ENCODE data around the gene TP53.
A peak's percentile ranks its signal among the peaks of the same experiment; 100 is the strongest.

TP53 gene

DNA sequence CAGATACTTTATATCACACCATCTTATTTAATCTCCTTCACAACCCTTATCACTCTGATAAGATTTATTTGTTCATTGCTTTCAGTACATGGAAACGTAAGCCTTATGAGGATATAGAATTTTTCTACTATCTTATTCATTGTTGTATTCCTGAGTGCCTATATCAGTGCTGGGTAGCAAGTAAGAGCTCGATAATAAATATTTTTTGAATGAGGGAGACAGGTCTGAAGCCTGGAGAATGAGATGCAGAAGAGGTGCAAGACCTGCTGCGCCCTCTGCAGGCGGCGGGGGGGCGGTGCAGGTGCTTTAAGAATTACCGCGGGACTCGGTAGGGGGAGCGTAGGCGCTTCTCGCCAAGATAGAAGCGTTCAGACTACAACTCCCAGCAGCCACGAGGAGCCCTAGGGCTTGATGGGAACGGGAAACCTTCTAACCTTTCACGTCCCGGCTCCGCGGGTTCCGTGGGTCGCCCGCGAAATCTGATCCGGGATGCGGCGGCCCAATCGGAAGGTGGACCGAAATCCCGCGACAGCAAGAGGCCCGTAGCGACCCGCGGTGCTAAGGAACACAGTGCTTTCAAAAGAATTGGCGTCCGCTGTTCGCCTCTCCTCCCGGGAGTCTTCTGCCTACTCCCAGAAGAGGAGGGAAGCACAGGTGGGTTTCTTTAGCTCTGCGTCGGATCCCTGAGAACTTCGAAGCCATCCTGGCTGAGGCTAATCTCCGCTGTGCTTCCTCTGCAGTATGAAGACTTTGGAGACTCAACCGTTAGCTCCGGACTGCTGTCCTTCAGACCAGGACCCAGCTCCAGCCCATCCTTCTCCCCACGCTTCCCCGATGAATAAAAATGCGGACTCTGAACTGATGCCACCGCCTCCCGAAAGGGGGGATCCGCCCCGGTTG is 868 bp upstream of the TP53 start, which contains the start of gene WRAP53:
Gene WRAP53 (plus strand): TSS at position 570 of the 900 bp plus-strand sequence. CDS start 172 bp downstream, at position 742.
- no peaks in the 10 kb centered on the region for H3K9me3 ChIP-seq (ENCODE audit: insufficient read depth, low read depth, low read length)

DNA sequence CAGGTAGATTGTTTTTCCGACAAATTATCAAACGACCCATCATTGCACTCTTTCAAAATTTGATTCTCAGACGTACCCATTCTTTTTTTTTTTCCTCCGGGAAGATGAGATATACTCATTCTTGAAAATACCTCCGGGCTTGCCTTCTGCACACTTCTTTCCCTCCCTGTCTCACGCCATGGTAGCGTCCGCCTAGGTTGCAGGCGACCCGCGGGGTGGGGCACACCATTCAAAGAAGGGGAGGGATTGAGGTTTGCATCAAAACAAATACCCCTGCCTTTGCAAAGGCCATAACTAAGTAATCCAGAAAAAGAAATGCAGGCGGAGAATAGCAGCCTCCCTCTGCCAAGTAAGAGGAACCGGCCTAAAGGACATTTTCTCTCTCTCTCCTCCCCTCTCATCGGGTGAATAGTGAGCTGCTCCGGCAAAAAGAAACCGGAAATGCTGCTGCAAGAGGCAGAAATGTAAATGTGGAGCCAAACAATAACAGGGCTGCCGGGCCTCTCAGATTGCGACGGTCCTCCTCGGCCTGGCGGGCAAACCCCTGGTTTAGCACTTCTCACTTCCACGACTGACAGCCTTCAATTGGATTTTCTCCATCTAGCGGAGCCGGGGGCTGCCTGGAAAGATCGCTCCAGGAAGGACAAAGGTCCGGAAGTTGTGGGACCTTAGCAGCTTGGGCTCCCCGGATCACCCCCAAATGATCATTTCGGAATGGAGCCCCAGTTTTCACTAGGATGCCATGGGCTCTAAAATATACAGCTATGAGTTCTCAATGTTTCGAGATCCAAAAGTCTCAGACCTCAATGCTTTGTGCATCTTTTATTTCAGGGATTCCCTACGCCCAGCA is 843 bp downstream of the TP53 start:
- Histone ChIP-seq H3K4me3 (ENCODE audit: low read length) (peak overlapping the region; percentile 98), H3K4me1 (ENCODE audit: insufficient read depth, low read length) (peaks cover 20% of the 10 kb centered on the region), H3K27ac (ENCODE audit: low read depth, low read length) (peak overlapping the region; percentile 98), H3K9ac (ENCODE audit: low read depth, low read length) (peak overlapping the region; percentile 98), H3K27me3 (ENCODE audit: insufficient read depth, low read length) (no peaks in the 10 kb centered on the region), H3K9me3 (ENCODE audit: insufficient read depth, low read depth, low read length) (no peaks in the 10 kb centered on the region), H3K36me3 (ENCODE audit: insufficient read depth, low read length) (peaks cover 20% of the 10 kb centered on the region)
- under 1% methylated on average over 30 of the region's 30 CpGs for WGBS

More for the DNA sequence above, 868 bp upstream of the TP53 start, which contains the start of gene WRAP53:
- Histone ChIP-seq H3K27me3 (ENCODE audit: insufficient read depth, low read length) (no peaks in the 10 kb centered on the region), H3K4me1 (ENCODE audit: insufficient read depth, low read length) (peaks cover 20% of the 10 kb centered on the region), H3K36me3 (ENCODE audit: insufficient read depth, low read length) (peaks cover 15% of the 10 kb centered on the region), H3K4me3 (ENCODE audit: low read length) (peak within 1 kb of the TSS; percentile 98), H3K27ac (ENCODE audit: low read depth, low read length) (peak within 1 kb of the TSS; percentile 98), H3K9ac (ENCODE audit: low read depth, low read length) (peak within 1 kb of the TSS; percentile 98)
- WGBS: under 1% methylated on average over 50 of the region's 51 CpGs

- Histone ChIP-seq H3K4me3 (ENCODE audit: low read length) (peak overlapping the region; percentile 98), H3K36me3 (ENCODE audit: insufficient read depth, low read length) (peaks cover 20% of the 10 kb centered on the region), H3K27me3 (ENCODE audit: insufficient read depth, low read length) (no peaks in the 10 kb centered on the region), H3K9ac (ENCODE audit: low read depth, low read length) (peak overlapping the region; percentile 98), H3K27ac (ENCODE audit: low read depth, low read length) (peak overlapping the region; percentile 98), H3K4me1 (ENCODE audit: insufficient read depth, low read length) (peaks cover 20% of the 10 kb centered on the region), H3K9me3 (ENCODE audit: insufficient read depth, low read depth, low read length) (no peaks in the 10 kb centered on the region)
- WGBS: 5% methylated on average over 44 of the region's 44 CpGs
Observed at GRCh38 chr17:7685533-7686221, 1.6 kb downstream of the TP53 start.

GRCh38 chr17:7684851-7685532 is 2.3 kb downstream of the TP53 start:
- Histone ChIP-seq H3K9ac (ENCODE audit: low read depth, low read length) (peak overlapping the region; percentile 98), H3K36me3 (ENCODE audit: insufficient read depth, low read length) (peaks cover 15% of the 10 kb centered on the region), H3K27me3 (ENCODE audit: insufficient read depth, low read length) (no peaks in the 10 kb centered on the region), H3K4me3 (ENCODE audit: low read length) (peak overlapping the region; percentile 98), H3K4me1 (ENCODE audit: insufficient read depth, low read length) (peaks cover 20% of the 10 kb centered on the region), H3K27ac (ENCODE audit: low read depth, low read length) (peak overlapping the region; percentile 13), H3K9me3 (ENCODE audit: insufficient read depth, low read depth, low read length) (no peaks in the 10 kb centered on the region)
- 71% methylated on average over 15 of the region's 15 CpGs for WGBS

DNA sequence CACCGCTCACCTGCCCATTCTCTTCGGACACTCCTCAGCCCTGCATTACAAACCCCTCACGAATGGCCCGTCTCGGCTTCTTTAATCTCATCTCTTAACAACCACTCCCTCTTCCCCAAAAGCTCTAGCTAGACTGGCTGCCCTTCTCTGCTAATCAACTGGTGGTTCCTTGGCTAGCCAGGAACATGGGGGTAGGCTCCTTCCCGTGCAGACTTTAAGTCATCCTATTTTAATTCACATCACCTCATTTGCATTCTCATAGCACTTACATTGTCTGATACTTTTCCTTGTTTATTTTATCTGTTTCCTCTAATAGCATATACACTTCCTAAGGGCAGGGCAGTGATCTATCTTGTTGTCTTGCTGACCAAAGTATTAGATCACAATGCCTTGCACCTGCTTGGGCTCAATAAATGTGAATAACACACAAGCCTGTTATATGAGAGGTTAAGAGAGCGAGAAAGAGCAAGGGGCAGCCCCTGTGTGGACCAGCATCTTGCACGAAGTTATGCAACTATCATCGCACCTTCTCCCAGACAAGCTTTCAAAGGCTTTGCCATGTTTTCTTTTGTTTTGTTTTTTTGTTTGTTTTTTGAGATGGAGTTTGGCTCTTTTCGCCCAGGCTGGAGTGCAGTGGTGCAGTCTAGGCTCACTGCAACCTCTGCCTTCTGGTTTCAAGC is 9.8 kb downstream of the TP53 start:
- Histone ChIP-seq H3K27ac (ENCODE audit: low read depth, low read length) (peak overlapping the region; percentile 66; the same call in 1 of the 2 replicates), H3K4me1 (ENCODE audit: insufficient read depth, low read length) (peaks cover 14% of the 10 kb centered on the region), H3K36me3 (ENCODE audit: insufficient read depth, low read length) (peaks cover 36% of the 10 kb centered on the region), H3K9ac (ENCODE audit: low read depth, low read length) (no peak overlapping the region), H3K9me3 (ENCODE audit: insufficient read depth, low read depth, low read length) (peaks cover 8% of the 10 kb centered on the region; the same call in 1 of the 2 replicates), H3K4me3 (ENCODE audit: low read length) (peak overlapping the region; percentile 15; the same call in 1 of the 2 replicates), H3K27me3 (ENCODE audit: insufficient read depth, low read length) (no peaks in the 10 kb centered on the region)
- 20% methylated on average over 10 of the region's 10 CpGs for WGBS

DNA sequence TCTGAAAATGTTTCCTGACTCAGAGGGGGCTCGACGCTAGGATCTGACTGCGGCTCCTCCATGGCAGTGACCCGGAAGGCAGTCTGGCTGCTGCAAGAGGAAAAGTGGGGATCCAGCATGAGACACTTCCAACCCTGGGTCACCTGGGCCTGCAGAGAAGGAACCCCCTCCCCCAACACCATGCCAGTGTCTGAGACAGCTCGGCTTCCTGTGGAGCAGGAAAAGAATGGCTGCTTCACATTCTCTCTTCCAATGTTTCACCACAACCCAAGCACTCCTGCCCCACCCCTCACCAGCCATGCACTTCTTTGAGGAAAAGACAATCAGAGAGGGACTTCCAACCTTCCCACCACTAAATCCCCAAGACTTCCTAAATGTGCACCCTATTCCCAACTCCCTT is 10.8 kb downstream of the TP53 start:
- H3K9me3 ChIP-seq (ENCODE audit: insufficient read depth, low read depth, low read length): peaks cover 8% of the 10 kb centered on the region; the same call in 1 of the 2 replicates
- H3K27ac ChIP-seq (ENCODE audit: low read depth, low read length): peak overlapping the region; percentile 61
- H3K9ac ChIP-seq (ENCODE audit: low read depth, low read length): peak overlapping the region; percentile 50
- peak overlapping the region; percentile 15; the same call in 1 of the 2 replicates for H3K4me3 ChIP-seq (ENCODE audit: low read length)
- H3K4me1 ChIP-seq (ENCODE audit: insufficient read depth, low read length): peaks cover 14% of the 10 kb centered on the region
- 47% methylated on average over 5 of the region's 5 CpGs for WGBS
- peaks cover 41% of the 10 kb centered on the region for H3K36me3 ChIP-seq (ENCODE audit: insufficient read depth, low read length)
- no peaks in the 10 kb centered on the region for H3K27me3 ChIP-seq (ENCODE audit: insufficient read depth, low read length)

DNA sequence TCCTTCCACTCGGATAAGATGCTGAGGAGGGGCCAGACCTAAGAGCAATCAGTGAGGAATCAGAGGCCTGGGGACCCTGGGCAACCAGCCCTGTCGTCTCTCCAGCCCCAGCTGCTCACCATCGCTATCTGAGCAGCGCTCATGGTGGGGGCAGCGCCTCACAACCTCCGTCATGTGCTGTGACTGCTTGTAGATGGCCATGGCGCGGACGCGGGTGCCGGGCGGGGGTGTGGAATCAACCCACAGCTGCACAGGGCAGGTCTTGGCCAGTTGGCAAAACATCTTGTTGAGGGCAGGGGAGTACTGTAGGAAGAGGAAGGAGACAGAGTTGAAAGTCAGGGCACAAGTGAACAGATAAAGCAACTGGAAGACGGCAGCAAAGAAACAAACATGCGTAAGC is 12.4 kb downstream of the TP53 start:
- H3K36me3 ChIP-seq (ENCODE audit: insufficient read depth, low read length): peaks cover 56% of the 10 kb centered on the region

GRCh38 chr17:7673239-7673638 is 14.1 kb downstream of the TP53 start:
- Histone ChIP-seq H3K27ac (ENCODE audit: low read depth, low read length) (no peak overlapping the region), H3K4me1 (ENCODE audit: insufficient read depth, low read length) (peaks cover 14% of the 10 kb centered on the region), H3K4me3 (ENCODE audit: low read length) (no peak overlapping the region), H3K9ac (ENCODE audit: low read depth, low read length) (no peak overlapping the region), H3K27me3 (ENCODE audit: insufficient read depth, low read length) (no peaks in the 10 kb centered on the region), H3K36me3 (ENCODE audit: insufficient read depth, low read length) (peaks cover 69% of the 10 kb centered on the region), H3K9me3 (ENCODE audit: insufficient read depth, low read depth, low read length) (peaks cover 8% of the 10 kb centered on the region; the same call in 1 of the 2 replicates)
- 82% methylated on average over 2 of the region's 2 CpGs for WGBS

More for the DNA sequence above, 12.4 kb downstream of the TP53 start:
- H3K9ac ChIP-seq (ENCODE audit: low read depth, low read length): no peak overlapping the region
- no peak overlapping the region for H3K27ac ChIP-seq (ENCODE audit: low read depth, low read length)
- 89% methylated on average over 14 of the region's 14 CpGs for WGBS
- peaks cover 14% of the 10 kb centered on the region for H3K4me1 ChIP-seq (ENCODE audit: insufficient read depth, low read length)
- no peaks in the 10 kb centered on the region for H3K27me3 ChIP-seq (ENCODE audit: insufficient read depth, low read length)
- no peak overlapping the region for H3K4me3 ChIP-seq (ENCODE audit: low read length)
- peaks cover 8% of the 10 kb centered on the region; the same call in 1 of the 2 replicates for H3K9me3 ChIP-seq (ENCODE audit: insufficient read depth, low read depth, low read length)

- H3K9ac ChIP-seq (ENCODE audit: low read depth, low read length): no peak overlapping the region
- no peak overlapping the region for H3K4me3 ChIP-seq (ENCODE audit: low read length)
- no peaks in the 10 kb centered on the region for H3K27me3 ChIP-seq (ENCODE audit: insufficient read depth, low read length)
- H3K27ac ChIP-seq (ENCODE audit: low read depth, low read length): no peak overlapping the region
- WGBS: 89% methylated on average over 7 of the region's 7 CpGs
- no peaks in the 10 kb centered on the region for H3K4me1 ChIP-seq (ENCODE audit: insufficient read depth, low read length)
- H3K36me3 ChIP-seq (ENCODE audit: insufficient read depth, low read length): peaks cover 62% of the 10 kb centered on the region
- peaks cover 4% of the 10 kb centered on the region; the same call in 1 of the 2 replicates for H3K9me3 ChIP-seq (ENCODE audit: insufficient read depth, low read depth, low read length)
Observed at GRCh38 chr17:7668482-7668881, 18.8 kb downstream of the TP53 start.
